Nephron (organoid): ENCODE measurements around the gene ZNF385D.

Experiments used
- H3K27ac Mint-ChIP-seq, 3 experiments: 2 replicates each; pipeline ENCODE4 v1.8.0; 2020; ENCODE audit warnings: mixed read lengths in 3 of 3, mild to moderate bottlenecking in 2 of 3, moderate library complexity in 1 of 3
- H3K27me3 Mint-ChIP-seq: 2 replicates; pipeline ENCODE4 v1.8.0; 2021; ENCODE audit warnings: low read depth, mild to moderate bottlenecking, moderate library complexity, mixed read lengths
- H3K36me3 Mint-ChIP-seq: 2 replicates; pipeline ENCODE4 v1.8.0; 2020; ENCODE audit warnings: low read depth, mixed read lengths
- H3K4me1 Mint-ChIP-seq: 2 replicates; pipeline ENCODE4 v1.8.0; 2020; ENCODE audit warnings: mixed read lengths
- H3K4me3 Mint-ChIP-seq, 3 experiments: 2 replicates each; pipeline ENCODE4 v1.8.0; 2020; ENCODE audit warnings: mild to moderate bottlenecking in 3 of 3, mixed read lengths in 3 of 3, moderate library complexity in 2 of 3
- H3K9me3 Mint-ChIP-seq: 2 replicates; pipeline ENCODE4 v1.8.0; 2020; ENCODE audit warnings: mixed read lengths
- TF ChIP-seq, protein P1 (sequence below), 3 experiments: fragments of 200-600 bp; sonication (generic); IDR thresholded peaks; one replicate each; pipeline ENCODE4 v1.5.0; 2021; ENCODE audit warnings: antibody characterized with exemption in 3 of 3; ENCODE audit not compliant: unreplicated experiment in 3 of 3

Gene ZNF385D

DNA sequence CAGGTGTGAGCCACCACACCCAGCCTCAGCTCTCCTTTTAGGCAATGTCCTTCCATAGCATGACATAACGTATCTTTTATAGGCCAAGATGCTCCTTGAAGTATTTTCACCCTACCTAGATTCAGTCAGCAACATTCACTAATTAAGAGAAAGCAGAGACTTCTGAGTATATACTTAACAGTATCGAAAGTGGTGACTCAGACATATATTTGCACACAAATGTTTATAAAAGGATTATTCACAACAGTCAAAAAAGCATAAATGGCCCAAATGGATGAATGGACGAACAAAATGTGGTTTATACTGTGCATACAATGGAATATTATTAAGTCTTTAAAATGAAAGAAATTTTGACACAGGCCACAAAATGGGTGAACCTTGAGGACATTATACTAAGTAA, 108.6 kb downstream of the ZNF385D start:
- H3K27me3 Mint-ChIP-seq: no peaks in the 10 kb centered on the region
- TF ChIP-seq, protein P1, sequence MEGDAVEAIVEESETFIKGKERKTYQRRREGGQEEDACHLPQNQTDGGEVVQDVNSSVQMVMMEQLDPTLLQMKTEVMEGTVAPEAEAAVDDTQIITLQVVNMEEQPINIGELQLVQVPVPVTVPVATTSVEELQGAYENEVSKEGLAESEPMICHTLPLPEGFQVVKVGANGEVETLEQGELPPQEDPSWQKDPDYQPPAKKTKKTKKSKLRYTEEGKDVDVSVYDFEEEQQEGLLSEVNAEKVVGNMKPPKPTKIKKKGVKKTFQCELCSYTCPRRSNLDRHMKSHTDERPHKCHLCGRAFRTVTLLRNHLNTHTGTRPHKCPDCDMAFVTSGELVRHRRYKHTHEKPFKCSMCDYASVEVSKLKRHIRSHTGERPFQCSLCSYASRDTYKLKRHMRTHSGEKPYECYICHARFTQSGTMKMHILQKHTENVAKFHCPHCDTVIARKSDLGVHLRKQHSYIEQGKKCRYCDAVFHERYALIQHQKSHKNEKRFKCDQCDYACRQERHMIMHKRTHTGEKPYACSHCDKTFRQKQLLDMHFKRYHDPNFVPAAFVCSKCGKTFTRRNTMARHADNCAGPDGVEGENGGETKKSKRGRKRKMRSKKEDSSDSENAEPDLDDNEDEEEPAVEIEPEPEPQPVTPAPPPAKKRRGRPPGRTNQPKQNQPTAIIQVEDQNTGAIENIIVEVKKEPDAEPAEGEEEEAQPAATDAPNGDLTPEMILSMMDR (IDR thresholded peaks at IDR 0.05; ENCODE audit: unreplicated experiment in 3 of 3): no peak
- H3K36me3 Mint-ChIP-seq: no peaks in the 10 kb centered on the region
- H3K27ac Mint-ChIP-seq: no peak overlapping the region
- peaks cover 25% of the 10 kb centered on the region for H3K4me1 Mint-ChIP-seq
- no peak overlapping the region for H3K4me3 Mint-ChIP-seq
- peaks cover 3% of the 10 kb centered on the region for H3K9me3 Mint-ChIP-seq

DNA sequence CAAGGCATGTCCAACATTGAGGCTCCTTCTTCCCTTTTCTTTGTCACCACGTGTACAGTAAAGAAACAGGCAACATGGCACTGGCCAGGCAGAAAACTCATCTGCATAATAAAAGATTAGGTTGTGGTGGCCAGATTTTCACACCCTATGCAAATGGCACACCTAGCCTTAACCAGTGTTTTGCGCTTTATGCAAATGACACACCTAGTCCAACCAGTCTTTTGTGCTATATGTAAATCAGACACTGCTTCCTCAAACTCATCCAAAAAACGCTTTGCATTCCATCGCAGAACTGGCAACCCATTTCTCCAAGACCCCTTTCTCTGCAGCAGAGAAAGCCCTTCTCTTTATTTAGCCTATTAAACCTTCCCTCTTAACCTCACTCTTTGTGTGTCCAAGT, 109.1 kb downstream of the ZNF385D start:
- no peak overlapping the region for H3K4me3 Mint-ChIP-seq
- no peaks in the 10 kb centered on the region for H3K27me3 Mint-ChIP-seq
- H3K9me3 Mint-ChIP-seq: peaks cover 3% of the 10 kb centered on the region
- TF ChIP-seq, protein P1 (IDR thresholded peaks at IDR 0.05; ENCODE audit: unreplicated experiment in 3 of 3): no peak
- peaks cover 25% of the 10 kb centered on the region for H3K4me1 Mint-ChIP-seq
- no peaks in the 10 kb centered on the region for H3K36me3 Mint-ChIP-seq
- H3K27ac Mint-ChIP-seq: no peak overlapping the region

DNA sequence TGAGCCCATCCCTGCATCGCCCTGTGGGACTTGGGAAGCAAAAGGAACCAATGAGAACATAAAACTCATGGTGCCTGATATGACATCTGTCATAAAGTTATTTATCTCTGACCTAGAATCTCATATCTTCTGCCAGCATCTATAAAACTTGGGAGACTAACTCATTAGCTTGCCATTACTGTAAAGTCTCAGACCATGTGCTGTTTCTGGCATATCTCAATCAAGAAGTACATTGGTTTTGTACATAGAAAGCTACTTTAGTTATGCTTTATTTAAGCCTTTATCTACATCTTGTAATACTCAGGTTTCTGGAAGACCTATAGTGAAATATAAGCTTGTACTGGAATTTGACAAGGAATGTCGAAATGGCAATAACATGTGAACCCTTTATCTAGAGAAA, 112.5 kb downstream of the ZNF385D start:
- H3K4me3 Mint-ChIP-seq: no peak overlapping the region
- H3K4me1 Mint-ChIP-seq: no peaks in the 10 kb centered on the region
- H3K27me3 Mint-ChIP-seq: no peaks in the 10 kb centered on the region
- no peak overlapping the region for H3K27ac Mint-ChIP-seq
- peaks cover 3% of the 10 kb centered on the region for H3K9me3 Mint-ChIP-seq
- TF ChIP-seq, protein P1 (IDR thresholded peaks at IDR 0.05; ENCODE audit: unreplicated experiment in 3 of 3): no peak
- H3K36me3 Mint-ChIP-seq: no peaks in the 10 kb centered on the region

DNA sequence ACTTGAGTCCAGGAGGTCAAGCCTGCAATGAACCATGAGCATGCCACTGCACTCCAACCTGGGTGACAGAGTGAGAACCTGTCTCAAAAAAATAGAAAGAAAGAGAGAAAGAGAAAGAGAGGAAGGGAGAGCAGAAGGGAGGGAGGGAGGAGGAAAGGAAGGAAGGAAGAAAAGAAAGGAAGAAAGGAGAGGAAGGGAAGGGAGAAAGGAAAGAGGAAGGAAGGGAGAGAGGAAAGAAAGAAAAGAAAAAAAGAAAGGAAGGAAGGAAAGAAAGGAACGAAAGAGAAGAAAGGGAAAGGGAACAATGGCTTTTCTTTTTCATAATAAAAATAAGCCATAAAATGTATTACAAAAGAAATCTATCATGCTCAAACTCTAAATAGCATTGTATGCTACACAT, 116.9 kb downstream of the ZNF385D start:
- H3K27ac Mint-ChIP-seq: no peak overlapping the region
- no peak overlapping the region for H3K4me3 Mint-ChIP-seq
- no peaks in the 10 kb centered on the region for H3K4me1 Mint-ChIP-seq
- TF ChIP-seq, protein P1 (IDR thresholded peaks at IDR 0.05; ENCODE audit: unreplicated experiment in 3 of 3): no peak
- H3K27me3 Mint-ChIP-seq: no peaks in the 10 kb centered on the region
- H3K36me3 Mint-ChIP-seq: no peaks in the 10 kb centered on the region
- no peaks in the 10 kb centered on the region for H3K9me3 Mint-ChIP-seq

DNA sequence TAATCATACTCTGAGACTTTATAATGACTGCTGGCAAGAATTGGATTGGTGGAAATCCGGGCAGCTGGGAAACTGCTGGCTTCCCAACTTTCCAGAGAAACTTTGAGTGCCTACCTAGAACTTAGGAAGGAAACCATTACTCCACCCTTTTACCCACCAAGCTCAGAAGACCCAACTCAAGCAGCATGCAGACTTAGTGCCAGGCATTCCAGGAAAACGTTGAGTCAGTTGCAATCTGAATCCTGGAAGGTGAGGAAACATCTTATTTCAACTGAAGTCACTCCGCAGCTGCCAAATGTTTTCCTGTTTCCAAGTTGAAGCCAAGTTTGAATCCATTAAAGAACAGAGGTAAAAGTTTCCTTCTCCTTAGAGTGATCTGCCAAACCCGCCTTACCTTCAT, 126.5 kb downstream of the ZNF385D start:
- Mint-ChIP-seq H3K4me1 (no peaks in the 10 kb centered on the region), H3K4me3 (no peak overlapping the region), H3K27me3 (peaks cover 2% of the 10 kb centered on the region), H3K27ac (no peak overlapping the region), H3K36me3 (no peaks in the 10 kb centered on the region), H3K9me3 (no peaks in the 10 kb centered on the region)
- TF ChIP-seq, protein P1 (IDR thresholded peaks at IDR 0.05; ENCODE audit: unreplicated experiment in 3 of 3): no peak

DNA sequence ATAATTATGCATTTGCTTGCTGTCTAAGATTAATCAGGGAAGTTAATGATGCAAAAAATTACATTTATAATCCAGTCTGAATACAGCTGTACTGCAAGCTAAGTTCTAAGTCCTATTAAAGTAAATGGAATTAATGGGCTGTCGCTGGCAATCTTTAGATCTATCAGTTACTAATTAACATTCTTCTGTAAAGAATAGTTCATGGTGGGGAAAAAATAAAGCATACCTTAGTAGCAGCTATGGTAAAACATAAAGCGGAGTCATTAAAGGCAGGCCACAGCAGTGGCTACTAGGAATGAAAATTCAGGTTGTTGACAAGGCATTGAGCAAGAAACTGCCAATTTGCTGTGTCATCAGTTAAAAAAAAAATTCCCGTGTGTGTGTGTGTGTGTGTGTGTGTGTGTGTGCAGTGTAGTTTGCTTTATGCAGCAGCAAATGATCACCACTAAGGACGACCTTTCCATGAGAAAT, 129.8 kb downstream of the ZNF385D start:
- TF ChIP-seq, protein P1 (IDR thresholded peaks at IDR 0.05; ENCODE audit: unreplicated experiment in 3 of 3): no peak
- Mint-ChIP-seq H3K36me3 (no peaks in the 10 kb centered on the region), H3K4me1 (no peaks in the 10 kb centered on the region), H3K9me3 (no peaks in the 10 kb centered on the region), H3K27ac (peak overlapping the region; percentile 3 to 80 (median 32)), H3K4me3 (peak overlapping the region in 1 of 3 experiments; percentile 5), H3K27me3 (peaks cover 3% of the 10 kb centered on the region)
